ENCODE measurements around the gene CEP83. TPM values are rescaled to one million over a fixed set of nuclear protein-coding genes. Genes with fewer than 3 reads are reported as not detected.

The CEP83 gene
- total RNA-seq, 1 experiment from 2014 or later = 26.2 TPM

DNA sequence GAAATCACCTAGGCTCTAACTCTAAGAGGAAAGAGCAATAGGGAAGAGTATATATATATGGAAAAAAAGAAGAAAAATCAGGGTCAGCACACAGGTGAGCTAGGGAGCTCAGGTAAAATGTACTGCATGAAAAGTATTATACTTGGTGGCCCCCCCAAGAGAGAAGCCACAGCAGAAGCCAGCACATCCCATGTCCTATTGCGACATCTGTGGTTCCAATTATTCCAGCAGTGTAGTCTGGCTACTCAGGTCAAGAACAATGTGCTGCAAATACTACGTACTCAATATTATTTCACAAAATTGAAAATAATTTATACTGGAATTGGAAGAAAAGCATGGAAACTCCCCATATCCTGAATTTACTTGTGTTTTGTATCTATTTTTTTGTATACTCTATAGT is 85.5 kb downstream of the CEP83 start (continued):
- TF ChIP-seq, protein P1, sequence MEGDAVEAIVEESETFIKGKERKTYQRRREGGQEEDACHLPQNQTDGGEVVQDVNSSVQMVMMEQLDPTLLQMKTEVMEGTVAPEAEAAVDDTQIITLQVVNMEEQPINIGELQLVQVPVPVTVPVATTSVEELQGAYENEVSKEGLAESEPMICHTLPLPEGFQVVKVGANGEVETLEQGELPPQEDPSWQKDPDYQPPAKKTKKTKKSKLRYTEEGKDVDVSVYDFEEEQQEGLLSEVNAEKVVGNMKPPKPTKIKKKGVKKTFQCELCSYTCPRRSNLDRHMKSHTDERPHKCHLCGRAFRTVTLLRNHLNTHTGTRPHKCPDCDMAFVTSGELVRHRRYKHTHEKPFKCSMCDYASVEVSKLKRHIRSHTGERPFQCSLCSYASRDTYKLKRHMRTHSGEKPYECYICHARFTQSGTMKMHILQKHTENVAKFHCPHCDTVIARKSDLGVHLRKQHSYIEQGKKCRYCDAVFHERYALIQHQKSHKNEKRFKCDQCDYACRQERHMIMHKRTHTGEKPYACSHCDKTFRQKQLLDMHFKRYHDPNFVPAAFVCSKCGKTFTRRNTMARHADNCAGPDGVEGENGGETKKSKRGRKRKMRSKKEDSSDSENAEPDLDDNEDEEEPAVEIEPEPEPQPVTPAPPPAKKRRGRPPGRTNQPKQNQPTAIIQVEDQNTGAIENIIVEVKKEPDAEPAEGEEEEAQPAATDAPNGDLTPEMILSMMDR (IDR thresholded peaks at IDR 0.05) = no peak
- TF ChIP-seq RORB (CRISPR knock-in tag; IDR thresholded peaks at IDR 0.05) (no peak), ELF4 (CRISPR knock-in tag; IDR thresholded peaks at IDR 0.05; ENCODE audit: low read depth) (no peak), TEAD4 (CRISPR knock-in tag; IDR thresholded peaks at IDR 0.05) (no peak), ZNF671 (CRISPR knock-in tag; IDR thresholded peaks at IDR 0.05) (no peak), NFE2L1 (CRISPR knock-in tag; IDR thresholded peaks at IDR 0.05) (no peak), ZNF423 (CRISPR knock-in tag; IDR thresholded peaks at IDR 0.05) (no peak), NR2C2 (CRISPR knock-in tag; IDR thresholded peaks at IDR 0.05) (no peak)
- TF ChIP-seq, protein P2, sequence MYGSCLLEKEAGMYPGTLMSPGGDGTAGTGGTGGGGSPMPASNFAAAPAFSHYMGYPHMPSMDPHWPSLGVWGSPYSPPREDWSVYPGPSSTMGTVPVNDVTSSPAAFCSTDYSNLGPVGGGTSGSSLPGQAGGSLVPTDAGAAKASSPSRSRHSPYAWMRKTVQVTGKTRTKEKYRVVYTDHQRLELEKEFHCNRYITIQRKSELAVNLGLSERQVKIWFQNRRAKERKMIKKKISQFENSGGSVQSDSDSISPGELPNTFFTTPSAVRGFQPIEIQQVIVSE (CRISPR knock-in tag; IDR thresholded peaks at IDR 0.05; ENCODE audit: borderline replicate concordance) = no peak
- TF ChIP-seq, protein P3, sequence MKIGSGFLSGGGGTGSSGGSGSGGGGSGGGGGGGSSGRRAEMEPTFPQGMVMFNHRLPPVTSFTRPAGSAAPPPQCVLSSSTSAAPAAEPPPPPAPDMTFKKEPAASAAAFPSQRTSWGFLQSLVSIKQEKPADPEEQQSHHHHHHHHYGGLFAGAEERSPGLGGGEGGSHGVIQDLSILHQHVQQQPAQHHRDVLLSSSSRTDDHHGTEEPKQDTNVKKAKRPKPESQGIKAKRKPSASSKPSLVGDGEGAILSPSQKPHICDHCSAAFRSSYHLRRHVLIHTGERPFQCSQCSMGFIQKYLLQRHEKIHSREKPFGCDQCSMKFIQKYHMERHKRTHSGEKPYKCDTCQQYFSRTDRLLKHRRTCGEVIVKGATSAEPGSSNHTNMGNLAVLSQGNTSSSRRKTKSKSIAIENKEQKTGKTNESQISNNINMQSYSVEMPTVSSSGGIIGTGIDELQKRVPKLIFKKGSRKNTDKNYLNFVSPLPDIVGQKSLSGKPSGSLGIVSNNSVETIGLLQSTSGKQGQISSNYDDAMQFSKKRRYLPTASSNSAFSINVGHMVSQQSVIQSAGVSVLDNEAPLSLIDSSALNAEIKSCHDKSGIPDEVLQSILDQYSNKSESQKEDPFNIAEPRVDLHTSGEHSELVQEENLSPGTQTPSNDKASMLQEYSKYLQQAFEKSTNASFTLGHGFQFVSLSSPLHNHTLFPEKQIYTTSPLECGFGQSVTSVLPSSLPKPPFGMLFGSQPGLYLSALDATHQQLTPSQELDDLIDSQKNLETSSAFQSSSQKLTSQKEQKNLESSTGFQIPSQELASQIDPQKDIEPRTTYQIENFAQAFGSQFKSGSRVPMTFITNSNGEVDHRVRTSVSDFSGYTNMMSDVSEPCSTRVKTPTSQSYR (CRISPR knock-in tag; IDR thresholded peaks at IDR 0.05) = no peak
- TF ChIP-seq, protein P4, sequence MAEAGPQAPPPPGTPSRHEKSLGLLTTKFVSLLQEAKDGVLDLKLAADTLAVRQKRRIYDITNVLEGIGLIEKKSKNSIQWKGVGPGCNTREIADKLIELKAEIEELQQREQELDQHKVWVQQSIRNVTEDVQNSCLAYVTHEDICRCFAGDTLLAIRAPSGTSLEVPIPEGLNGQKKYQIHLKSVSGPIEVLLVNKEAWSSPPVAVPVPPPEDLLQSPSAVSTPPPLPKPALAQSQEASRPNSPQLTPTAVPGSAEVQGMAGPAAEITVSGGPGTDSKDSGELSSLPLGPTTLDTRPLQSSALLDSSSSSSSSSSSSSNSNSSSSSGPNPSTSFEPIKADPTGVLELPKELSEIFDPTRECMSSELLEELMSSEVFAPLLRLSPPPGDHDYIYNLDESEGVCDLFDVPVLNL (CRISPR knock-in tag; IDR thresholded peaks at IDR 0.05; ENCODE audit: borderline replicate concordance, low read depth) = no peak

DNA sequence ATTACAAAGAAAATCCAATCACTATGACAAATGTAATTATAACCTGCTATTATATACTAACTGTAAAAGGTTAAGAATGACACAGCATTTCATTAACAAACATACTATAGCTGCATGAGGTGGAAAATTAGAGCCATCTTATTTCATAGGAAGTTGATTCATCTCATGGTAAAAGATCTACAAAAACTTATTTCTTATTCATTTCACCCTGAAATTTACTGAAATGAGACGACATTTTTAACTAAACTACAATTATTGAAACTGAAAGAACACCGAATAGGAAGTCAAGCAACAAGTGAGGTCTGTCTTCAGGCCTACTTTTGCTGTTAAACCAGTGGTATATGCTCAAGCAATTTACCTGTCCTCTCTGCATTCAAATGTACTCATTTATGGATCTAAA is 87.2 kb downstream of the CEP83 start:
- H3K36me3 Mint-ChIP-seq = peaks cover 3% of the 10 kb centered on the region
- peaks cover 4% of the 10 kb centered on the region for H3K4me1 Mint-ChIP-seq
- H3K27me3 Mint-ChIP-seq (ENCODE audit: low read depth) = no peaks in the 10 kb centered on the region
- POLR2A ChIA-PET = no interaction called here
- TF ChIP-seq, protein P5, sequence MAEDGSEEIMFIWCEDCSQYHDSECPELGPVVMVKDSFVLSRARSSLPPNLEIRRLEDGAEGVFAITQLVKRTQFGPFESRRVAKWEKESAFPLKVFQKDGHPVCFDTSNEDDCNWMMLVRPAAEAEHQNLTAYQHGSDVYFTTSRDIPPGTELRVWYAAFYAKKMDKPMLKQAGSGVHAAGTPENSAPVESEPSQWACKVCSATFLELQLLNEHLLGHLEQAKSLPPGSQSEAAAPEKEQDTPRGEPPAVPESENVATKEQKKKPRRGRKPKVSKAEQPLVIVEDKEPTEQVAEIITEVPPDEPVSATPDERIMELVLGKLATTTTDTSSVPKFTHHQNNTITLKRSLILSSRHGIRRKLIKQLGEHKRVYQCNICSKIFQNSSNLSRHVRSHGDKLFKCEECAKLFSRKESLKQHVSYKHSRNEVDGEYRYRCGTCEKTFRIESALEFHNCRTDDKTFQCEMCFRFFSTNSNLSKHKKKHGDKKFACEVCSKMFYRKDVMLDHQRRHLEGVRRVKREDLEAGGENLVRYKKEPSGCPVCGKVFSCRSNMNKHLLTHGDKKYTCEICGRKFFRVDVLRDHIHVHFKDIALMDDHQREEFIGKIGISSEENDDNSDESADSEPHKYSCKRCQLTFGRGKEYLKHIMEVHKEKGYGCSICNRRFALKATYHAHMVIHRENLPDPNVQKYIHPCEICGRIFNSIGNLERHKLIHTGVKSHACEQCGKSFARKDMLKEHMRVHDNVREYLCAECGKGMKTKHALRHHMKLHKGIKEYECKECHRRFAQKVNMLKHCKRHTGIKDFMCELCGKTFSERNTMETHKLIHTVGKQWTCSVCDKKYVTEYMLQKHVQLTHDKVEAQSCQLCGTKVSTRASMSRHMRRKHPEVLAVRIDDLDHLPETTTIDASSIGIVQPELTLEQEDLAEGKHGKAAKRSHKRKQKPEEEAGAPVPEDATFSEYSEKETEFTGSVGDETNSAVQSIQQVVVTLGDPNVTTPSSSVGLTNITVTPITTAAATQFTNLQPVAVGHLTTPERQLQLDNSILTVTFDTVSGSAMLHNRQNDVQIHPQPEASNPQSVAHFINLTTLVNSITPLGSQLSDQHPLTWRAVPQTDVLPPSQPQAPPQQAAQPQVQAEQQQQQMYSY (CRISPR knock-in tag; IDR thresholded peaks at IDR 0.05) = no peak
- TF ChIP-seq FOXJ3 (CRISPR knock-in tag; IDR thresholded peaks at IDR 0.05; ENCODE audit: borderline replicate concordance) = no peak
- no peak for TF ChIP-seq SOX15 (CRISPR knock-in tag; IDR thresholded peaks at IDR 0.05)
- TF ChIP-seq ZNF138 (CRISPR knock-in tag; conservative IDR thresholded peaks at IDR 0.05) = no peak
- TF ChIP-seq ZNF121 (CRISPR knock-in tag; IDR thresholded peaks at IDR 0.05) = no peak
- no peak for TF ChIP-seq ZNF423 (CRISPR knock-in tag; IDR thresholded peaks at IDR 0.05)
- TF ChIP-seq SP1 (CRISPR knock-in tag; conservative IDR thresholded peaks at IDR 0.05) = no peak
- TF ChIP-seq, protein P6, sequence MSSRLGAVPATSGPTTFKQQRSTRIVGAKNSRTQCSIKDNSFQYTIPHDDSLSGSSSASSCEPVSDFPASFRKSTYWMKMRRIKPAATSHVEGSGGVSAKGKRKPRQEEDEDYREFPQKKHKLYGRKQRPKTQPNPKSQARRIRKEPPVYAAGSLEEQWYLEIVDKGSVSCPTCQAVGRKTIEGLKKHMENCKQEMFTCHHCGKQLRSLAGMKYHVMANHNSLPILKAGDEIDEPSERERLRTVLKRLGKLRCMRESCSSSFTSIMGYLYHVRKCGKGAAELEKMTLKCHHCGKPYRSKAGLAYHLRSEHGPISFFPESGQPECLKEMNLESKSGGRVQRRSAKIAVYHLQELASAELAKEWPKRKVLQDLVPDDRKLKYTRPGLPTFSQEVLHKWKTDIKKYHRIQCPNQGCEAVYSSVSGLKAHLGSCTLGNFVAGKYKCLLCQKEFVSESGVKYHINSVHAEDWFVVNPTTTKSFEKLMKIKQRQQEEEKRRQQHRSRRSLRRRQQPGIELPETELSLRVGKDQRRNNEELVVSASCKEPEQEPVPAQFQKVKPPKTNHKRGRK (CRISPR knock-in tag; IDR thresholded peaks at IDR 0.05; ENCODE audit: borderline replicate concordance) = no peak
- TF ChIP-seq, protein P7, sequence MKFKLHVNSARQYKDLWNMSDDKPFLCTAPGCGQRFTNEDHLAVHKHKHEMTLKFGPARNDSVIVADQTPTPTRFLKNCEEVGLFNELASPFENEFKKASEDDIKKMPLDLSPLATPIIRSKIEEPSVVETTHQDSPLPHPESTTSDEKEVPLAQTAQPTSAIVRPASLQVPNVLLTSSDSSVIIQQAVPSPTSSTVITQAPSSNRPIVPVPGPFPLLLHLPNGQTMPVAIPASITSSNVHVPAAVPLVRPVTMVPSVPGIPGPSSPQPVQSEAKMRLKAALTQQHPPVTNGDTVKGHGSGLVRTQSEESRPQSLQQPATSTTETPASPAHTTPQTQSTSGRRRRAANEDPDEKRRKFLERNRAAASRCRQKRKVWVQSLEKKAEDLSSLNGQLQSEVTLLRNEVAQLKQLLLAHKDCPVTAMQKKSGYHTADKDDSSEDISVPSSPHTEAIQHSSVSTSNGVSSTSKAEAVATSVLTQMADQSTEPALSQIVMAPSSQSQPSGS (CRISPR knock-in tag; IDR thresholded peaks at IDR 0.05; ENCODE audit: borderline replicate concordance, low read depth) = no peak
- no peak for TF ChIP-seq ZNF263 (CRISPR knock-in tag; IDR thresholded peaks at IDR 0.05; ENCODE audit: low read depth)
- no peak for TF ChIP-seq OVOL2 (CRISPR knock-in tag; IDR thresholded peaks at IDR 0.05; ENCODE audit: borderline replicate concordance)
- no peak for TF ChIP-seq FOXP1 (CRISPR knock-in tag; IDR thresholded peaks at IDR 0.05; ENCODE audit: borderline replicate concordance)
- no peak for TF ChIP-seq PRRX2 (CRISPR knock-in tag; IDR thresholded peaks at IDR 0.05)
- TF ChIP-seq ESRRA (CRISPR knock-in tag; IDR thresholded peaks at IDR 0.05; ENCODE audit: borderline replicate concordance) = no peak
- no peak for TF ChIP-seq TEAD1 (CRISPR knock-in tag; IDR thresholded peaks at IDR 0.05)
- H3K27ac Mint-ChIP-seq = no peak overlapping the region
- H3K9me3 Mint-ChIP-seq = no peaks in the 10 kb centered on the region
- H3K4me3 Mint-ChIP-seq = no peak overlapping the region
- ATAC-seq = no peak
- DNase-seq (ENCODE audit: low spot score) = no peak
- CTCF ChIA-PET = no interaction called here
